ENCODE results near the gene MAGI3. TPM values are rescaled to one million over a fixed set of nuclear protein-coding genes. Genes with fewer than 3 reads are reported as not detected.
"Not testable (repeated sequence)": the region's sequence is repeated elsewhere in the genome, so short reads cannot be mapped to it uniquely, and the experiment has no call there.

The MAGI3 gene
- total RNA-seq, 4 donors from 2014 or later, result 94.3 to 180 (median 134) TPM

GRCh38 chr1:113692342-113692741, 302.0 kb downstream of the MAGI3 start:
- intact Hi-C loops (cut with DNase I; ENCODE audit: low total_unique reads), result no loop called here
- peaks cover 9 to 11% of the 10 kb centered on the region in 2 donors for H3K9me3 ChIP-seq
- H3K27me3 ChIP-seq, result no peaks in the 10 kb centered on the region
- TF ChIP-seq POLR2AphosphoS5 (IDR thresholded peaks at IDR 0.05) (no peak), POLR2A (IDR thresholded peaks at IDR 0.05) (no peak), EP300 (IDR thresholded peaks at IDR 0.05; ENCODE audit: low read depth) (no peak)
- TF ChIP-seq, protein P1, sequence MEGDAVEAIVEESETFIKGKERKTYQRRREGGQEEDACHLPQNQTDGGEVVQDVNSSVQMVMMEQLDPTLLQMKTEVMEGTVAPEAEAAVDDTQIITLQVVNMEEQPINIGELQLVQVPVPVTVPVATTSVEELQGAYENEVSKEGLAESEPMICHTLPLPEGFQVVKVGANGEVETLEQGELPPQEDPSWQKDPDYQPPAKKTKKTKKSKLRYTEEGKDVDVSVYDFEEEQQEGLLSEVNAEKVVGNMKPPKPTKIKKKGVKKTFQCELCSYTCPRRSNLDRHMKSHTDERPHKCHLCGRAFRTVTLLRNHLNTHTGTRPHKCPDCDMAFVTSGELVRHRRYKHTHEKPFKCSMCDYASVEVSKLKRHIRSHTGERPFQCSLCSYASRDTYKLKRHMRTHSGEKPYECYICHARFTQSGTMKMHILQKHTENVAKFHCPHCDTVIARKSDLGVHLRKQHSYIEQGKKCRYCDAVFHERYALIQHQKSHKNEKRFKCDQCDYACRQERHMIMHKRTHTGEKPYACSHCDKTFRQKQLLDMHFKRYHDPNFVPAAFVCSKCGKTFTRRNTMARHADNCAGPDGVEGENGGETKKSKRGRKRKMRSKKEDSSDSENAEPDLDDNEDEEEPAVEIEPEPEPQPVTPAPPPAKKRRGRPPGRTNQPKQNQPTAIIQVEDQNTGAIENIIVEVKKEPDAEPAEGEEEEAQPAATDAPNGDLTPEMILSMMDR (IDR thresholded peaks at IDR 0.05), result no peak
- DNase-seq, result no peak
- no peaks in the 10 kb centered on the region for H3K4me1 ChIP-seq
- H3K36me3 ChIP-seq, result peaks cover 0 to 23% (median 2%) of the 10 kb centered on the region in 4 donors
- no peak overlapping the region for H3K27ac ChIP-seq
- no peak overlapping the region for H3K4me3 ChIP-seq
- in situ Hi-C loops (cut with MboI; ENCODE audit: low pct_ligation_motif_present in 1 of 4, low pct_unique_long_range_greater_than_20kb in 1 of 4, low sequenced_read_pairs in 3 of 4), result loop anchor here in 1 of 4 donors (25.0 kb wide), 1 partner anchor 580 kb away; no protein-coding TSS in a partner anchor
- 70 to 81% methylated on average over 2 of the region's 2 CpGs for WGBS, 2 donors (ENCODE audit: low coverage in 1 of 2)

DNA sequence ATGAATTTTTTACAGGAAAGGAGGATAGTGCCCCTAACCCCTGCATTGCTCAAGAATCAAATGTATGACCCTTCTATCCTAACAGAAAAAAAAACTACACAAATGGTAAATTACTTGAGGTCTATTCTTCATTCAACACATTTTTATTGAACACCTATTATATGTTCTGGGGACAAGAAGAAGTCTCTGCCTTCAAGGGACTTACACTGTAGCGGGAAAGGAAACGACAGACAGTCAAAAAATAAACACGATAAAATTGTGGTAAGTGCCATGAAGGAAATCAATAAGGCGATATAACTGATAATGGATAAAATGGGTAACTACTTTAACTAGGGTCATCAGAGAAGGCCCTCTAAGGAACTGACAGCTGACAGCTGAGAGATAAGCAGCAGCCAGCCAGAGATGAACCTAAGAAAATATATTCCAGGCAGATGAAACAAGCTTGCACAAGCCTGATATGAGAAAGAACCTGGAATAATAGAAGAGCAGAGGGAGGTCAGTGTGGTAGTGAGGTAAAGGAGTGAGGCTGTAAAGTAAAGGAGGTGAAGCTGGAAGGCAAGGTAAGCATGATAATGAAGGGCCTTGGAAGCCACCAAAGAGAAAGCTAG, 302.6 kb downstream of the MAGI3 start:
- H3K27ac ChIP-seq, result no peak overlapping the region
- H3K4me3 ChIP-seq, result no peak overlapping the region
- H3K4me1 ChIP-seq, result no peaks in the 10 kb centered on the region
- no peak for DNase-seq
- WGBS, 2 donors (ENCODE audit: low coverage in 1 of 2), result 95 to 98% methylated on average over 4 of the region's 4 CpGs
- peaks cover 0 to 23% (median 3%) of the 10 kb centered on the region in 4 donors for H3K36me3 ChIP-seq
- no peaks in the 10 kb centered on the region for H3K27me3 ChIP-seq
- no peak for TF ChIP-seq POLR2A (IDR thresholded peaks at IDR 0.05)
- peaks cover 9 to 11% of the 10 kb centered on the region in 2 donors for H3K9me3 ChIP-seq
- intact Hi-C loops (cut with DNase I; ENCODE audit: low total_unique reads), result no loop called here
- in situ Hi-C loops (cut with MboI; ENCODE audit: low pct_ligation_motif_present in 1 of 4, low pct_unique_long_range_greater_than_20kb in 1 of 4, low sequenced_read_pairs in 3 of 4), result loop anchor here in 1 of 4 donors (25.0 kb wide), 1 partner anchor 581 kb away; no protein-coding TSS in a partner anchor

DNA sequence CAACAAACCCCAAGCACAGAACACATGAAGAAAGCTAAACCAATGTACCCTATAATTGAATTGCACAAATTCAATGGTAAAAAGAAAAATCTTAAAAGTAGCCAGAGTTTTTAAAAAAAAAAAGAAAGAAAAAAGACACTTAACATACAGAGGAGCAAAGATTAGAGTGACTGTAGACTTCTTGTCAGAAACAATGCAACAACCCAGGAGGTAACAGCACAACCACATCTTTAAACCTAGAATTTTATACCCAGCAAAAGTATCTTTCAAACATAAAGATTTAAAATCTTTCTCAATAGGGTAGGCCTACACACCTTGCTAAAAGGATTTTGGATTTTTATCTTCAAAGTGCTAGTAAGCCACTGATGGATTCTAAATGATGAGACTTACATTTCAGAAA, 304.6 kb downstream of the MAGI3 start:
- no peak overlapping the region for H3K4me3 ChIP-seq
- peaks cover 0 to 22% (median 3%) of the 10 kb centered on the region in 4 donors for H3K36me3 ChIP-seq
- H3K27me3 ChIP-seq, result no peaks in the 10 kb centered on the region
- H3K9me3 ChIP-seq, result peaks cover 9 to 11% of the 10 kb centered on the region in 2 donors
- intact Hi-C loops (cut with DNase I; ENCODE audit: low total_unique reads) (no loop called here), in situ Hi-C loops (cut with MboI; ENCODE audit: low pct_ligation_motif_present in 1 of 4, low pct_unique_long_range_greater_than_20kb in 1 of 4, low sequenced_read_pairs in 3 of 4) (loop anchor here in 1 of 4 donors (25.0 kb wide), 1 partner anchor 583 kb away; no protein-coding TSS in a partner anchor)
- H3K4me1 ChIP-seq, result no peaks in the 10 kb centered on the region
- TF ChIP-seq POLR2AphosphoS5 (IDR thresholded peaks at IDR 0.05), result no peak
- TF ChIP-seq, protein P1 (IDR thresholded peaks at IDR 0.05), result no peak
- no peak for TF ChIP-seq EP300 (IDR thresholded peaks at IDR 0.05; ENCODE audit: low read depth)
- TF ChIP-seq POLR2A (IDR thresholded peaks at IDR 0.05), result no peak
- no peak for DNase-seq
- no peak overlapping the region for H3K27ac ChIP-seq

GRCh38 chr1:113701429-113701828, 311.1 kb downstream of the MAGI3 start:
- H3K4me1 ChIP-seq, result no peaks in the 10 kb centered on the region
- 91 to 95% methylated on average over 3 of the region's 3 CpGs for WGBS, 2 donors (ENCODE audit: low coverage in 1 of 2)
- intact Hi-C loops (cut with DNase I; ENCODE audit: low total_unique reads) (no loop called here), in situ Hi-C loops (cut with MboI; ENCODE audit: low pct_ligation_motif_present in 1 of 4, low pct_unique_long_range_greater_than_20kb in 1 of 4, low sequenced_read_pairs in 3 of 4) (no loop called here)
- H3K4me3 ChIP-seq, result no peak overlapping the region
- H3K9me3 ChIP-seq, result no peaks in the 10 kb centered on the region
- no peaks in the 10 kb centered on the region for H3K27me3 ChIP-seq
- no peak for DNase-seq
- no peak overlapping the region for H3K27ac ChIP-seq
- no peak for TF ChIP-seq POLR2AphosphoS5 (IDR thresholded peaks at IDR 0.05)
- H3K36me3 ChIP-seq, result peaks cover 0 to 3% (median 0%) of the 10 kb centered on the region in 4 donors

DNA sequence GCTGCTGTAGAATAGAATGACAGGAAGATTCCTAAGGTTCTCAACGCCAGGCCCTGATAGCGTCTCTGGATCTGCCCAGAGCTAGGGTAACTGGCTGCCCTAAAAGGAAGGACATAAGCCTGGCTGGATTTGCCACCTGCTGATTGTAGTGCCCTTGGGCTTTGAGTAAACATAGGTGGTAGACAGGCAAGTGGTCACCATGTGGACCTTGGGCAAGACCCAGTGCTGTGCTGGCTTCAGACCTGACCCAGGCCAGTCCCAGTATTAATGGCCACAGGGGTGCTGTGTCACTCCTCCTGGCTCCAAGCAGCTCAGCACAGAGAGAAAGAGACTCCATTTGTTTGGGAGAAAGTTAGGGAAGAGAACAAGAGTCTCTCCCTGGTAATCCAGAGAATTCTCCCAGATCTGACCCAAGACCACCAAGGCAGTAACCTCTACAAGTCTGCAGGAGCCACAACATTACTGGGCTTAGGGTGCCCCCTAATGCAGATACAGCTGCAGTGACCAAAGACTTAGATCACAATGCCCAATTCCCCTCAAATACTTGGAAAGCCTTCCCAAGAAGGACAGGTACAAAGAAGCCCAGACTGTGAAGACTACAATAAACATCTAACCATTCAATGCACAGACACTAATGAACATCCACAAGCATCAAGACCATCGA, 324.4 kb downstream of the MAGI3 start:
- no peak for TF ChIP-seq POLR2A (IDR thresholded peaks at IDR 0.05)
- TF ChIP-seq, protein P1 (IDR thresholded peaks at IDR 0.05), result no peak
- no peak for TF ChIP-seq EP300 (IDR thresholded peaks at IDR 0.05; ENCODE audit: low read depth)
- no peak for TF ChIP-seq POLR2AphosphoS5 (IDR thresholded peaks at IDR 0.05)
- WGBS, 2 donors (ENCODE audit: low coverage in 1 of 2), result 95% methylated on average over 3 of the region's 3 CpGs; no CpG with 5 or more reads in 1 of the 2 donors
- no peak overlapping the region for H3K27ac ChIP-seq
- intact Hi-C loops (cut with DNase I; ENCODE audit: low total_unique reads), result no loop called here
- no peak for DNase-seq
- H3K4me1 ChIP-seq, result no peaks in the 10 kb centered on the region
- peaks cover 0 to 12% (median 0%) of the 10 kb centered on the region in 4 donors for H3K36me3 ChIP-seq
- in situ Hi-C loops (cut with MboI; ENCODE audit: low pct_ligation_motif_present in 1 of 4, low pct_unique_long_range_greater_than_20kb in 1 of 4, low sequenced_read_pairs in 3 of 4), result no loop called here
- H3K27me3 ChIP-seq, result no peaks in the 10 kb centered on the region
- no peak overlapping the region for H3K4me3 ChIP-seq
- H3K9me3 ChIP-seq, result peaks cover 0 to 3% of the 10 kb centered on the region in 2 donors

GRCh38 chr1:113717506-113717905, 327.2 kb downstream of the MAGI3 start:
- 93 to 100% methylated on average over 3 to 6 of the region's 6 CpGs for WGBS, 2 donors (ENCODE audit: low coverage in 1 of 2)
- in situ Hi-C loops (cut with MboI; ENCODE audit: low pct_ligation_motif_present in 1 of 4, low pct_unique_long_range_greater_than_20kb in 1 of 4, low sequenced_read_pairs in 3 of 4); DNase-seq; H3K9me3 ChIP-seq; intact Hi-C loops (cut with DNase I; ENCODE audit: low total_unique reads); H3K27ac ChIP-seq; H3K27me3 ChIP-seq; H3K4me3 ChIP-seq; H3K4me1 ChIP-seq: not testable (repeated sequence)
- peaks cover 0 to 17% (median 3%) of the 10 kb centered on the region in 4 donors for H3K36me3 ChIP-seq

GRCh38 chr1:113718621-113719020, 328.3 kb downstream of the MAGI3 start:
- in situ Hi-C loops (cut with MboI; ENCODE audit: low pct_ligation_motif_present in 1 of 4, low pct_unique_long_range_greater_than_20kb in 1 of 4, low sequenced_read_pairs in 3 of 4), result not testable (repeated sequence)
- 100% methylated on average over 2 to 5 of the region's 5 CpGs for WGBS, 2 donors (ENCODE audit: low coverage in 1 of 2)

More at GRCh38 chr1:113718621-113719020, 328.3 kb downstream of the MAGI3 start:
- H3K4me1 ChIP-seq; intact Hi-C loops (cut with DNase I; ENCODE audit: low total_unique reads); H3K27ac ChIP-seq; H3K27me3 ChIP-seq; H3K9me3 ChIP-seq; DNase-seq; H3K4me3 ChIP-seq: not testable (repeated sequence)
- H3K36me3 ChIP-seq, result peaks cover 0 to 17% (median 3%) of the 10 kb centered on the region in 4 donors
